Measurements from ENCODE around the gene CXCL12. TPM values are rescaled to one million over a fixed set of nuclear protein-coding genes. Genes with fewer than 3 reads are reported as not detected.

CXCL12 gene
- polyA plus RNA-seq, 1 donor from 2014 or later = 0.14 TPM

GRCh38 chr10:44378626-44379025, 6.3 kb downstream of the CXCL12 start:
- H3K27me3 ChIP-seq (ENCODE audit: insufficient read depth, low read depth, low read length) = peaks cover 12% of the 10 kb centered on the region
- no peak overlapping the region for H3K4me2 ChIP-seq (ENCODE audit: low read length)
- H3K9ac ChIP-seq (ENCODE audit: low read length) = no peak overlapping the region
- H3F3A ChIP-seq (ENCODE audit: insufficient read depth, low read length, poor library complexity, severe bottlenecking) = peaks cover 2% of the 10 kb centered on the region
- no peaks in the 10 kb centered on the region for H4K20me1 ChIP-seq (ENCODE audit: insufficient read depth)
- TF ChIP-seq RAD21 (conservative IDR thresholded peaks at IDR 0.05) (no peak), EZH2 (IDR thresholded peaks at IDR 0.05; ENCODE audit: borderline replicate concordance, insufficient read depth, low read length, poor library complexity, severe bottlenecking) (no peak), REST (IDR thresholded peaks at IDR 0.05; ENCODE audit: borderline replicate concordance) (no peak), MXI1 (conservative IDR thresholded peaks at IDR 0.05; ENCODE audit: poor library complexity, severe bottlenecking) (no peak), TAF1 (IDR thresholded peaks at IDR 0.05; ENCODE audit: low read depth) (no peak), SMC3 (conservative IDR thresholded peaks at IDR 0.05; ENCODE audit: poor library complexity) (no peak), EP300 (conservative IDR thresholded peaks at IDR 0.05; ENCODE audit: poor library complexity, severe bottlenecking) (no peak), POLR2AphosphoS5 (IDR thresholded peaks at IDR 0.05) (no peak)
- TF ChIP-seq, protein P1, sequence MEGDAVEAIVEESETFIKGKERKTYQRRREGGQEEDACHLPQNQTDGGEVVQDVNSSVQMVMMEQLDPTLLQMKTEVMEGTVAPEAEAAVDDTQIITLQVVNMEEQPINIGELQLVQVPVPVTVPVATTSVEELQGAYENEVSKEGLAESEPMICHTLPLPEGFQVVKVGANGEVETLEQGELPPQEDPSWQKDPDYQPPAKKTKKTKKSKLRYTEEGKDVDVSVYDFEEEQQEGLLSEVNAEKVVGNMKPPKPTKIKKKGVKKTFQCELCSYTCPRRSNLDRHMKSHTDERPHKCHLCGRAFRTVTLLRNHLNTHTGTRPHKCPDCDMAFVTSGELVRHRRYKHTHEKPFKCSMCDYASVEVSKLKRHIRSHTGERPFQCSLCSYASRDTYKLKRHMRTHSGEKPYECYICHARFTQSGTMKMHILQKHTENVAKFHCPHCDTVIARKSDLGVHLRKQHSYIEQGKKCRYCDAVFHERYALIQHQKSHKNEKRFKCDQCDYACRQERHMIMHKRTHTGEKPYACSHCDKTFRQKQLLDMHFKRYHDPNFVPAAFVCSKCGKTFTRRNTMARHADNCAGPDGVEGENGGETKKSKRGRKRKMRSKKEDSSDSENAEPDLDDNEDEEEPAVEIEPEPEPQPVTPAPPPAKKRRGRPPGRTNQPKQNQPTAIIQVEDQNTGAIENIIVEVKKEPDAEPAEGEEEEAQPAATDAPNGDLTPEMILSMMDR (IDR thresholded peaks at IDR 0.05; ENCODE audit: poor library complexity, severe bottlenecking) = no peak
- no peak overlapping the region for H3K4me3 ChIP-seq (ENCODE audit: low read length)
- H3K9me2 ChIP-seq (ENCODE audit: insufficient read depth, low read length) = no peaks in the 10 kb centered on the region
- H2AFZ ChIP-seq (ENCODE audit: low read depth, low read length) = no peak overlapping the region
- no peaks in the 10 kb centered on the region for H3K79me2 ChIP-seq (replicated peaks; ENCODE audit: insufficient read depth, low read length)
- H3K27ac ChIP-seq (ENCODE audit: low read length) = no peak overlapping the region
- H3K36me3 ChIP-seq (ENCODE audit: insufficient read depth, low read length) = no peaks in the 10 kb centered on the region
- H3K9me3 ChIP-seq (ENCODE audit: low read length) = no peaks in the 10 kb centered on the region

- Histone ChIP-seq H3F3A (ENCODE audit: insufficient read depth, low read length, poor library complexity, severe bottlenecking) (peaks cover 2% of the 10 kb centered on the region), H3K9me2 (ENCODE audit: insufficient read depth, low read length) (no peaks in the 10 kb centered on the region), H3K9ac (ENCODE audit: low read length) (no peak overlapping the region), H3K4me2 (ENCODE audit: low read length) (no peak overlapping the region), H3K9me3 (ENCODE audit: low read length) (no peaks in the 10 kb centered on the region), H2AFZ (ENCODE audit: low read depth, low read length) (no peak overlapping the region), H3K36me3 (ENCODE audit: insufficient read depth, low read length) (no peaks in the 10 kb centered on the region), H3K27me3 (ENCODE audit: insufficient read depth, low read depth, low read length) (peaks cover 3% of the 10 kb centered on the region), H3K79me2 (replicated peaks; ENCODE audit: insufficient read depth, low read length) (no peaks in the 10 kb centered on the region), H4K20me1 (ENCODE audit: insufficient read depth) (no peaks in the 10 kb centered on the region), H3K4me3 (ENCODE audit: low read length) (no peak overlapping the region), H3K27ac (ENCODE audit: low read length) (no peak overlapping the region)
- no peak for TF ChIP-seq REST (IDR thresholded peaks at IDR 0.05; ENCODE audit: borderline replicate concordance)
- TF ChIP-seq MXI1 (conservative IDR thresholded peaks at IDR 0.05; ENCODE audit: poor library complexity, severe bottlenecking) = no peak
- no peak for TF ChIP-seq TAF1 (IDR thresholded peaks at IDR 0.05; ENCODE audit: low read depth)
- TF ChIP-seq RAD21 (conservative IDR thresholded peaks at IDR 0.05) = no peak
- no peak for TF ChIP-seq EP300 (conservative IDR thresholded peaks at IDR 0.05; ENCODE audit: poor library complexity, severe bottlenecking)
- TF ChIP-seq SMC3 (conservative IDR thresholded peaks at IDR 0.05; ENCODE audit: poor library complexity) = no peak
- TF ChIP-seq, protein P1 (IDR thresholded peaks at IDR 0.05; ENCODE audit: poor library complexity, severe bottlenecking) = no peak
- no peak for TF ChIP-seq EZH2 (IDR thresholded peaks at IDR 0.05; ENCODE audit: borderline replicate concordance, insufficient read depth, low read length, poor library complexity, severe bottlenecking)
- no peak for TF ChIP-seq POLR2AphosphoS5 (IDR thresholded peaks at IDR 0.05)
Observed at GRCh38 chr10:44377651-44378310, 7.1 kb downstream of the CXCL12 start.
